ENCODE data around the gene MAPK12.

DNA sequence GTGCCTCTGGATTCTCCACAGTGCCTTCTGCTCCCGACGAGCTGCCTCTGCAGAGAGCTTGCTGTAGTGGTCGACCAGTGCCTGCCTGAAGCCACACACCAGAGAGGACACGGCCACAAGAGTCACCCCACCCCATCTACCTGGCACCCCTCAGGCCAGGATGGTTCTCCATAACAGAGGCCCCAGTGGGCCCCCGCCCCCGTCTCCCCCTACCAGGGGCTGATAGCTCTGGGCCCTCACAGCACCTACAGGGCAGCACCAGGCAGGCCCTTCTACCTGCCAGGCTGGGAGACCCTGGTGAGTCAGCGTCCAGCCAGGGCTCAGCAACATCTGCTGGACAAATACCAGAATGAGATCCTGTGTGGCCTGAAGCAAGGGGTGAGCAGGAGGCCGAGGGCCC is 39.0 kb downstream of the MAPK12 start:
- TF ChIP-seq, protein P1, sequence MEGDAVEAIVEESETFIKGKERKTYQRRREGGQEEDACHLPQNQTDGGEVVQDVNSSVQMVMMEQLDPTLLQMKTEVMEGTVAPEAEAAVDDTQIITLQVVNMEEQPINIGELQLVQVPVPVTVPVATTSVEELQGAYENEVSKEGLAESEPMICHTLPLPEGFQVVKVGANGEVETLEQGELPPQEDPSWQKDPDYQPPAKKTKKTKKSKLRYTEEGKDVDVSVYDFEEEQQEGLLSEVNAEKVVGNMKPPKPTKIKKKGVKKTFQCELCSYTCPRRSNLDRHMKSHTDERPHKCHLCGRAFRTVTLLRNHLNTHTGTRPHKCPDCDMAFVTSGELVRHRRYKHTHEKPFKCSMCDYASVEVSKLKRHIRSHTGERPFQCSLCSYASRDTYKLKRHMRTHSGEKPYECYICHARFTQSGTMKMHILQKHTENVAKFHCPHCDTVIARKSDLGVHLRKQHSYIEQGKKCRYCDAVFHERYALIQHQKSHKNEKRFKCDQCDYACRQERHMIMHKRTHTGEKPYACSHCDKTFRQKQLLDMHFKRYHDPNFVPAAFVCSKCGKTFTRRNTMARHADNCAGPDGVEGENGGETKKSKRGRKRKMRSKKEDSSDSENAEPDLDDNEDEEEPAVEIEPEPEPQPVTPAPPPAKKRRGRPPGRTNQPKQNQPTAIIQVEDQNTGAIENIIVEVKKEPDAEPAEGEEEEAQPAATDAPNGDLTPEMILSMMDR (IDR thresholded peaks at IDR 0.05), result no peak
- TF ChIP-seq POLR2A (IDR thresholded peaks at IDR 0.05), result no peak

All from thyroid gland (tissue), 4 donors.